Smooth muscle cell of the brain vasculature (primary cell): ENCODE measurements around the gene POLD2.

Source experiments
- DNase-seq: peaks from one replicate; pipeline ENCODE4 v3.0.0-alpha.2; 2012; ENCODE audit warnings: low read depth, low spot score

POLD2 gene

GRCh38 chr7:44114586-44115310 is 8.6 kb downstream of the POLD2 start:
- DNase-seq = no peak

DNA sequence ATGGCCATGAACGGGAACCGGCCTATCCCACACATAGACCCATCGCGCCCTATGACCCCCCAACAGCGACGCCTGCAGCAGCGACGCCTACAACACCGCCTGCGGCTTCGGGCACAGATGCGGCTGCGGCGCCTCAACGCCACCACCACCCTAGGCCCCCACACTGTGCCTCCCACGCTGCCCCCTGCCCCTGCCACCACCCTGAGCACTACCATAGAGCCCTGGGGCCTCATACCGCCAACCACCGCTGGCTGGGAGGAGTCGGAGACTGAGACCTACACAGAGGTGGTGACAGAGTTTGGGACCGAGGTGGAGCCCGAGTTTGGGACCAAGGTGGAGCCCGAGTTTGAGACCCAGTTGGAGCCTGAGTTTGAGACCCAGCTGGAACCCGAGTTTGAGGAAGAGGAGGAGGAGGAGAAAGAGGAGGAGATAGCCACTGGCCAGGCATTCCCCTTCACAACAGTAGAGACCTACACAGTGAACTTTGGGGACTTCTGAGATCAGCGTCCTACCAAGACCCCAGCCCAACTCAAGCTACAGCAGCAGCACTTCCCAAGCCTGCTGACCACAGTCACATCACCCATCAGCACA is 9.5 kb downstream of the POLD2 start:
- DNase-seq = no peak

DNA sequence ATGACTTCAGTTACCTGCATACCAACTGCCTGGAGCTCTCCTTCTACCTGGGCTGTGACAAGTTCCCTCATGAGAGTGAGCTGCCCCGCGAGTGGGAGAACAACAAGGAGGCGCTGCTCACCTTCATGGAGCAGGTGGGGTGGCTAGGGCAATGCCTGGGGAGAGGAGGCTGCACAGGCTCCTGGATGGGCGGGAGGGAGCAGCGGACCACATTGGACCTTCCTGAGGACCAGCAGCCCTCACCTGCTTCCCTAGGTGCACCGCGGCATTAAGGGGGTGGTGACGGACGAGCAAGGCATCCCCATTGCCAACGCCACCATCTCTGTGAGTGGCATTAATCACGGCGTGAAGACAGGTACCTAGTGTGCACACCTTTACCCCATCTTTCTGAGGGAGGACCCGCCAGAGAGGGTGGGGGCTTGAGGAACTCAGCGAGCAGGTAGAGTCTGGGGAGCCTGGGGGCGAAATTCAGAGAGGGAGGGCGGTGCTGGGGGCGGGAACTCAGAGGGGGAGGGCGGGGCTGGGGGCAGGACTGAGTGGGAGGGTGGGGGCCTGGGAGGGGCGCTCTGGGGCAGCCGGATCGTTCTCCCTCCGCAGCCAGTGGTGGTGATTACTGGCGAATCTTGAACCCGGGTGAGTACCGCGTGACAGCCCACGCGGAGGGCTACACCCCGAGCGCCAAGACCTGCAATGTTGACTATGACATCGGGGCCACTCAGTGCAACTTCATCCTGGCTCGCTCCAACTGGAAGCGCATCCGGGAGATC is 10.2 kb downstream of the POLD2 start:
- DNase-seq = no peak

GRCh38 chr7:44112231-44112996 is 10.9 kb downstream of the POLD2 start:
- DNase-seq = no peak

- DNase-seq = no peak
These were observed 11.6 kb downstream of the POLD2 start for GRCh38 chr7:44111761-44112160.

DNA sequence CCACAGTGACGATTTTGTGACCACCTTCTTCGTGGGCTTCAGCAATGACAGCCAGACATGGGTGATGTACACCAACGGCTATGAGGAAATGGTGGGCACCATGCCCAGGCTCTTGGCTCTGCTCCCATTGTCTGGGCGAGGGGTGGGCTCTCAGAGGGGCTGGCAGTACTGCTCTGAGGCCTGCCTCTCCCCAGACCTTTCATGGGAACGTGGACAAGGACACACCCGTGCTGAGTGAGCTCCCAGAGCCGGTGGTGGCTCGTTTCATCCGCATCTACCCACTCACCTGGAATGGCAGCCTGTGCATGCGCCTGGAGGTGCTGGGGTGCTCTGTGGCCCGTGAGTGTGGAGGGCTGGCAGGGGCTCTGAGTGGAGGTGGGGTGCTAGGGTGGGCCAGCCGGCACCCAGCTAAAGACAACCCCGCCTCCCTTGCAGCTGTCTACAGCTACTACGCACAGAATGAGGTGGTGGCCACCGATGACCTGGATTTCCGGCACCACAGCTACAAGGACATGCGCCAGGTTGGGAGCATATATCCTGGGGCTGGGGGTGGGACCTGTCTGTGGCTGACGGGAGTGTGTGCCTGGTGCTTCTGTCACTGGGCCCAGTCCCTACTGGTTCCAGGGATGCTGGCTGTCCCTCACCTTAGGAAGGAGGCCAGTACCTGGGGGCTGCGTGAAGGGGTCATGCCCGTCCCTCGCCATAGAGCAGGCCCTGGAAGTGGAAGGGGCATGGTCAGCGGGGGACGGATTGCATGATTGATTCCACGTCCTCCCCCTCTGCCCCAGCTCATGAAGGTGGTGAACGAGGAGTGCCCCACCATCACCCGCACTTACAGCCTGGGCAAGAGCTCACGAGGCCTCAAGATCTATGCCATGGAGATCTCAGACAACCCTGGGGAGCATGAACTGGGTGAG is 12.4 kb downstream of the POLD2 start:
- DNase-seq = no peak

GRCh38 chr7:44109991-44110390 is 13.4 kb downstream of the POLD2 start:
- DNase-seq = no peak

GRCh38 chr7:44108768-44109750 is 14.3 kb downstream of the POLD2 start:
- DNase-seq = no peak

GRCh38 chr7:44107961-44108767 is 15.2 kb downstream of the POLD2 start:
- DNase-seq = no peak

DNA sequence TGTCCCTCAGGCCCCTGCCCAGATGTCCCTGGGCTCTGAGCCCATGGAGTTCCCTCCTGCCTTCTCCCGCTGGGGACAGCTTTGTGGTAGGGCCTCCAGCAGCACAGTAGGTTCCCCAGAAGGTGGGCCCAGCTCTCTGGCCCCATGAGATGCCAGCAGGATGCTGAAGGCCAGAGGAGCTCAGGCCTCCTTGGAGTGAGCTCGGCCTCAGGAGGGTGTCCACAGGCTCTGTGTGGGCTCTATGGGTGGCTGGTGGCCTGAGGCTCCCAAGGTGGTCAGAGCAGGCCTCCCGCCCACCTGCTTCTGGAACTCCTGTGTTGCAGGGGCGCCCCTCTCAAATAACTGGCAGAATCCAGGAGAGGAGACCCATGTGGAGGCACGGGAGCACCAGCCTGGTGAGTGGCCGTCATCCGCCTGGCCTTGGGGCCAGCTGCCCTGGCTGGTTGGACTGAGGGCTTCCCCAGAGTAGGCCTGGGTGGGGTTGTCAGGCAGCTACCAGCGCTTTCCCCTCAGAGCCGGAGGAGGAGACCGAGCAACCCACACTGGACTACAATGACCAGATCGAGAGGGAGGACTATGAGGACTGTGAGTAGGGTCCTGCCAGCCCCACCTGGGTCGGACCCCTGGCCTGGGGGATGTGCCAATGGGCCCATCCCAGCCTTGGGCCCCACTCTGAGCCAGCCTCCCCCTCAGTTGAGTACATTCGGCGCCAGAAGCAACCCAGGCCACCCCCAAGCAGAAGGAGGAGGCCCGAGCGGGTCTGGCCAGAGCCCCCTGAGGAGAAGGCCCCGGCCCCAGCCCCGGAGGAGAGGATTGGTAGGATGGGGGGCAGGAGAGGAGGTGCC is 16.0 kb downstream of the POLD2 start:
- no peak for DNase-seq

DNA sequence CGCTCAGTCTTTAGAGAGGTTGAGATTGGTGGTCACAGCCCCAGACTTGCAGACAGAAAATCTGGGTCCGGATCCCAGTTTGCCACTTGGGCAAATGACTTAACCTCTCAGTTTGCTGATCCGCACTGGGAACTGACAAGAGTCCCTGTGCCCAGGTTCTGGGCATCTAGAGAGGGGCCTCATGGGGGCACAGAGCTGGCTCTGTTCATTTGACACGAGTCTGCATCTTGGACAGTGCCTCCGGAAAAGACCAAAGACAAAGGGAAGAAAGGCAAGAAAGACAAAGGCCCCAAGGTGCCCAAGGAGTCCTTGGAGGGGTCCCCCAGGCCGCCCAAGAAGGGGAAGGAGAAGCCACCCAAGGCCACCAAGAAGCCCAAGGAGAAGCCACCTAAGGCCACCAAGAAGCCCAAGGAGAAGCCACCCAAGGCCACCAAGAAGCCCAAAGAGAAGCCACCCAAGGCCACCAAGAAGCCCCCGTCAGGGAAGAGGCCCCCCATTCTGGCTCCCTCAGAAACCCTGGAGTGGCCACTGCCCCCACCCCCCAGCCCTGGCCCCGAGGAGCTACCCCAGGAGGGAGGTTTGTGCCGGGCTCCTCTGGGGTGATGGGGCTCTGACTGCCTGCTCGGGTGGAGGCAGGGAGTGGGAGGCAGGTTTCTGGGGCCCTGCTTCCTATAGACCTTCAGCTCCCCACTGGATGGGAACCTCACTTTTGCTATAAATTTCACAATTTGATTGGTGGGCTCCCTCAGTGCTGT is 16.9 kb downstream of the POLD2 start:
- no peak for DNase-seq

DNA sequence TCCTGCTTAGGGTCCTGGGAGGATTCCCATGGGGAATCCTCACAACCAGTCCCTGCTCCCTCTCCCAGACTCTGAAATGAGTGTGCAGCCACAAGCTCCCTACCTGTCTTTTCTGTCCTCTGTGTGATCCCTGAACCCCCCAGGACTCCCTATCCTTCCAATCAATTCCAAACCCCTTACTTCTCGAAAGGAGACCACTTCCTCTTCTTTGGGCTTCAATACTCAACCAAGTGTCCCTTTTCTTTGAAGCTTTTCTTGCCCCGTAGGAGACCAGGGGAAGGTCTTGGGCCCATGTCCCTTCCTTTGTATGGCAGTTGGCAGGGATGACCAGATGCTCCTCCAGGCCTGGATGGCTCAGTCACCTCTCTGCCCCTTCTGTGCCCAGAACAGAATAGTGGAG is 17.5 kb downstream of the POLD2 start:
- DNase-seq = no peak

GRCh38 chr7:44104860-44105771 is 18.2 kb downstream of the POLD2 start:
- DNase-seq = no peak

- no peak for DNase-seq
These were observed 19.2 kb downstream of the POLD2 start, which contains the start of gene AEBP1 for GRCh38 chr7:44103923-44104859. Gene AEBP1, plus strand, starts transcription at chr7:44104345. Its CDS starts 321 bp downstream, at chr7:44104666.

DNA sequence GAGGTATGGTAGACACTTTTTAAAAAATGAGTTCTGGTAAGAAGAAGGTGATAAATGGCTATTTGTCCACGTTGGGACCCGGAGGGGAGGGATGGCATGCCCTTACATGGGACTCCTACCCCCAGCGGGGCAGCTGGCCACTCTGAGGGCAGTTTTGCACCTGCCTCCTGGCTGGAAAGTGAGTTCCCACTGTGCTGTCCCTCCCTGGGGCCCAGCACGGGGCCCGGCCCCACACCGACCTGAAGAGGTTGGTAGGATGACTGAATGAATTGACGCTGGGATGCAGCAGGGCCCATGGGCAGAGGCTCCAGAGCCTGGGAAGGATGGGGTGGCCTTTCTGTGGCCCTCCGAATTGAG is 19.8 kb downstream of the POLD2 start:
- no peak for DNase-seq
